PC-3 (cell line): ENCODE data around the gene HRH4. TPM values are rescaled to one million over a fixed set of nuclear protein-coding genes. Genes with fewer than 3 reads are reported as not detected.

Source experiments
- ATAC-seq: fragments of 200-7000 bp; cut with Tn5 transposase; 2 replicates; pipeline ENCODE4 v1.9.1; 2020; ENCODE audit warnings: mild to moderate bottlenecking, moderate library complexity
- BruUV-seq: library from RNA; stranded (reverse); fragments of 400-500 nt; replicated peaks from 2 replicates; lab custom pipeline; 2021; lab: Mats Ljungman, UMichigan
- CTCF ChIA-PET: fragments of 300-600 bp; sonication (Branson Sonifier 250); formaldehyde crosslinking; loops from one replicate; lab custom pipeline; 2022; ENCODE audit warnings: antibody characterized with exemption; lab: Charles Lee
- POLR2A ChIA-PET: fragments of 300-600 bp; sonication (Branson Sonifier 250); formaldehyde crosslinking; loops from one replicate; lab custom pipeline; 2022; ENCODE audit warnings: antibody characterized with exemption; ENCODE audit not compliant: unreplicated experiment; lab: Charles Lee
- DNase-seq: peaks from one replicate; pipeline ENCODE4 v3.0.0-alpha.2; 2015
- H2AFZ ChIP-seq: fragments of 300-600 bp; sonication (generic); 2 replicates; pipeline ENCODE4 v1.6.0; 2016; ENCODE audit warnings: antibody characterized with exemption, low read length
- H3F3A ChIP-seq: fragments of 300-600 bp; sonication (generic); one replicate; pipeline ENCODE4 v1.6.0; 2017; ENCODE audit warnings: antibody characterized with exemption, low read length, control low read depth, mild to moderate bottlenecking; ENCODE audit not compliant: unreplicated experiment
- H3K27ac ChIP-seq: fragments of 300-600 bp; sonication (generic); 2 replicates; pipeline ENCODE4 v1.5.1; 2016; ENCODE audit warnings: mild to moderate bottlenecking, low read length
- H3K27me3 ChIP-seq: fragments of 300-600 bp; sonication (generic); 2 replicates; pipeline ENCODE4 v1.6.1; 2016; ENCODE audit warnings: low read length, mixed read lengths
- H3K36me3 ChIP-seq: fragments of 300-600 bp; sonication (generic); 2 replicates; pipeline ENCODE4 v1.6.1; 2016; ENCODE audit warnings: low read depth, mixed run types, low read length, mixed read lengths
- H3K4me1 ChIP-seq: fragments of 300-600 bp; sonication (generic); 2 replicates; pipeline ENCODE4 v1.5.1; 2016; ENCODE audit warnings: low read length; ENCODE audit not compliant: insufficient read depth
- H3K4me2 ChIP-seq: fragments of 300-600 bp; sonication (generic); 2 replicates; pipeline ENCODE4 v1.6.0; 2016; ENCODE audit warnings: low read length
- H3K4me3 ChIP-seq: fragments of 300-600 bp; sonication (generic); 2 replicates; pipeline ENCODE4 v1.5.1; 2016; ENCODE audit warnings: mild to moderate bottlenecking, low read length, mixed read lengths
- H3K79me2 ChIP-seq: fragments of 300-600 bp; sonication (generic); 2 replicates; pipeline ENCODE4 v1.6.1; 2017; ENCODE audit warnings: low read length, mixed read lengths
- H3K9ac ChIP-seq: fragments of 300-600 bp; sonication (generic); 2 replicates; pipeline ENCODE4 v1.6.0; 2016; ENCODE audit warnings: mild to moderate bottlenecking, low read length
- H3K9me2 ChIP-seq: fragments of 300-600 bp; sonication (generic); replicated peaks from 2 replicates; pipeline ENCODE4 v1.6.1; 2016; ENCODE audit warnings: mixed run types, low read length, mixed read lengths
- H3K9me3 ChIP-seq: fragments of 300-600 bp; sonication (generic); 2 replicates; pipeline ENCODE4 v1.6.1; 2016; ENCODE audit warnings: low read length, mixed read lengths
- H4K20me1 ChIP-seq: fragments of 300-600 bp; sonication (generic); 2 replicates; pipeline ENCODE4 v1.6.1; 2016; ENCODE audit warnings: low read length, mixed read lengths
- EZH2 ChIP-seq: fragments of 300-600 bp; sonication (generic); IDR thresholded peaks from one replicate; pipeline ENCODE4 v1.6.1; 2017; ENCODE audit warnings: antibody characterized with exemption, mild to moderate bottlenecking, low read length; ENCODE audit not compliant: unreplicated experiment
- EZH2phosphoT487 ChIP-seq: fragments of 300-600 bp; sonication (generic); IDR thresholded peaks from 2 replicates; pipeline ENCODE4 v1.6.1; 2018; ENCODE audit warnings: mild to moderate bottlenecking, antibody characterized with exemption, low read length, borderline replicate concordance
- intact Hi-C: fragments of 100-400 bp; cut with micrococcal nuclease; formaldehyde crosslinking; loops from 2 replicates; pipeline ENCODE4 v1.9.0; 2023
- total RNA-seq: library from RNA; depleted of rRNA; stranded (reverse); fragments of >200 nt; gene quantifications from 2 replicates; pipeline ENCODE4 v1.2.3, GENCODE V29; 2014
- TF ChIP-seq, protein P1 (sequence below): fragments of 300-600 bp; sonication (generic); conservative IDR thresholded peaks from 2 replicates; pipeline ENCODE4 v1.5.1; 2017; ENCODE audit warnings: antibody characterized with exemption, low read depth, mild to moderate bottlenecking, low read length

HRH4 gene
- total RNA-seq, 1 experiment from 2014 or later, result not detected

DNA sequence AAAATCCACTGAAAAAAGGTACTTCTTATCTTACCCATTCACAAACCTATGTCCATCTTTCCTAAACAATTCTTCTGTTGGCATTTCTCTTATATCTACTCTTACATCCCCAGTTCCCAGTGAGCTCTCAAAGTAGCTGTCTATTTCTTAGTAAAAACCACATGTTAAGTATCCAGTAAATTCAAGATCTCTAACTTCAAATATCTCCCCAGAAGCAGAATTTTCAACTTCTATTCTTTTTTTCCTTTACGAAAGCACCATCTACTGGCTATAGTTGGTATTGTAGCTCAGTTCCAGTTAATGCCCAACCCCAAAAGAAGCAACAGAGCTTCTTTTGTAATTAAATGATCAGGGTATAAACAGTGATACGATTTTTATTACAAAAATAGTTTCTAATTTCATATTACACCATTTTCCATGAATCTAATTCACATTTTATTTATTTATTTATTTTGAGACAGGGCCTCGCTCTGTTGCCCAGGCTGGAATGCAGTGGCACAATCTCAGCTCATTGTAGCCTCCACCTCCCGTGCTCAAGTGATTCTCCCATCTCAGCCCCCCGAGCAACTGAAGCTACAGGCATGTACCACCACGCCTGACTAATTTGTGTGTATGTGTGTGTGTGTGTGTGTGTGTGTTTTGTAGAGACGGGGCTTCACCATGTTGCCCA, 28.5 kb downstream of the HRH4 start:
- intact Hi-C loops, result loop anchor here (1.0 kb wide), 2 partner anchors 42 to 130 kb away; no protein-coding TSS in a partner anchor
- no peak overlapping the region for H3K4me2 ChIP-seq

DNA sequence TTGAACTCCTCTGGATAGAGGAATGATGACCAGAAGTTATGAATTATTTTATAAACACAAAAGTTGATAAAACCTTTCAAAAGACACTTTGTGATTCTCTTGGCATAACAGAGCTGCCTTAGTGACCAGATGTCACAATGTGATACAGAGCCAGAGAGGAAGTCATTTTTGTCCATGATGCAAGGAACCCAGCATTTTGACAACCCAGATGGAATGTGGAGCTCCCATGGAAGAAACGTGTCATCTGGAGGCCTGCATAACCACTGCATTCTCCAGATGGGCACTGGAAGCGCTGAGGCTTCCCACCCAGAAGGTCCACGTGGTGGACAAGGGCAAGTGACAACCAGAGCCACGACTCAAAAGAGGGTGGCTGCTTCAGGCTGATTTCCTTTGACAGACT, 30.1 kb downstream of the HRH4 start:
- TF ChIP-seq, protein P1, sequence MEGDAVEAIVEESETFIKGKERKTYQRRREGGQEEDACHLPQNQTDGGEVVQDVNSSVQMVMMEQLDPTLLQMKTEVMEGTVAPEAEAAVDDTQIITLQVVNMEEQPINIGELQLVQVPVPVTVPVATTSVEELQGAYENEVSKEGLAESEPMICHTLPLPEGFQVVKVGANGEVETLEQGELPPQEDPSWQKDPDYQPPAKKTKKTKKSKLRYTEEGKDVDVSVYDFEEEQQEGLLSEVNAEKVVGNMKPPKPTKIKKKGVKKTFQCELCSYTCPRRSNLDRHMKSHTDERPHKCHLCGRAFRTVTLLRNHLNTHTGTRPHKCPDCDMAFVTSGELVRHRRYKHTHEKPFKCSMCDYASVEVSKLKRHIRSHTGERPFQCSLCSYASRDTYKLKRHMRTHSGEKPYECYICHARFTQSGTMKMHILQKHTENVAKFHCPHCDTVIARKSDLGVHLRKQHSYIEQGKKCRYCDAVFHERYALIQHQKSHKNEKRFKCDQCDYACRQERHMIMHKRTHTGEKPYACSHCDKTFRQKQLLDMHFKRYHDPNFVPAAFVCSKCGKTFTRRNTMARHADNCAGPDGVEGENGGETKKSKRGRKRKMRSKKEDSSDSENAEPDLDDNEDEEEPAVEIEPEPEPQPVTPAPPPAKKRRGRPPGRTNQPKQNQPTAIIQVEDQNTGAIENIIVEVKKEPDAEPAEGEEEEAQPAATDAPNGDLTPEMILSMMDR, result no peak
- TF ChIP-seq EZH2phosphoT487 (no peak), EZH2 (no peak)
- Histone ChIP-seq H3K9ac (no peak overlapping the region), H3K79me2 (no peaks in the 10 kb centered on the region), H2AFZ (0 out of 2 replicates have a peak overlapping the region, but pooled peaks have one; percentile 20), H3K4me2 (no peak overlapping the region), H3K27ac (no peak overlapping the region), H4K20me1 (no peaks in the 10 kb centered on the region), H3K36me3 (no peaks in the 10 kb centered on the region), H3K4me1 (peaks cover 3% of the 10 kb centered on the region; the same call in 1 of the 2 replicates), H3F3A (no peaks in the 10 kb centered on the region), H3K9me3 (no peaks in the 10 kb centered on the region), H3K27me3 (peaks cover 20% of the 10 kb centered on the region), H3K4me3 (no peak overlapping the region), H3K9me2 (no peaks in the 10 kb centered on the region)
- ChIA-PET POLR2A (no interaction called here), CTCF (interaction anchor here (2.4 kb wide), 1 partner anchor 131 kb away, joined by 17 read pairs; no protein-coding TSS in a partner anchor)
- DNase-seq (no peak), ATAC-seq (no peak)
- BruUV-seq, result no TSS peak
- intact Hi-C loops, result no loop called here

More for the DNA sequence above, 28.5 kb downstream of the HRH4 start:
- DNase-seq, result peak; percentile 74
- no peaks in the 10 kb centered on the region for H3K79me2 ChIP-seq
- H3F3A ChIP-seq, result no peaks in the 10 kb centered on the region
- H4K20me1 ChIP-seq, result no peaks in the 10 kb centered on the region
- no peaks in the 10 kb centered on the region for H3K36me3 ChIP-seq
- ATAC-seq, result 0 out of 2 replicates have a peak, but pooled peaks have one; percentile 24
- TF ChIP-seq, protein P1, result peak; percentile 84
- TF ChIP-seq EZH2phosphoT487, result no peak
- H3K9me3 ChIP-seq, result no peaks in the 10 kb centered on the region
- no peaks in the 10 kb centered on the region for H3K9me2 ChIP-seq
- H3K4me1 ChIP-seq, result peaks cover 3% of the 10 kb centered on the region; the same call in 1 of the 2 replicates
- BruUV-seq, result no TSS peak
- no peak overlapping the region for H2AFZ ChIP-seq
- ChIA-PET POLR2A (interaction anchor here (0.7 kb wide), 1 partner anchor 108 kb away, joined by 4 read pairs; no protein-coding TSS in a partner anchor), CTCF (interaction anchor here (0.6 to 2.4 kb wide), 10 partner anchors 9 to 310 kb away, joined by 3 to 38 read pairs (median 4); no protein-coding TSS in a partner anchor)
- no peak overlapping the region for H3K9ac ChIP-seq
- H3K4me3 ChIP-seq, result no peak overlapping the region
- H3K27me3 ChIP-seq, result peaks cover 10% of the 10 kb centered on the region
- no peak overlapping the region for H3K27ac ChIP-seq
